DND-41 (cell line): ENCODE data around the gene MAGEF1.

Experiments
- ATAC-seq: fragments of 200-7000 bp; cut with Tn5 transposase; 3 replicates; pipeline ENCODE4 v1.9.1; 2021; ENCODE audit warnings: low read depth; ENCODE audit not compliant: insufficient read depth
- DNase-seq: peaks from one replicate; pipeline ENCODE4 v3.0.0-alpha.2; 2020
- H2AFZ ChIP-seq: 2 replicates; pipeline ENCODE4 v1.6.0; 2012; ENCODE audit warnings: low read depth, low read length
- H3K27ac ChIP-seq: 2 replicates; pipeline ENCODE4 v1.5.1; 2012; ENCODE audit warnings: low read length, inconsistent platforms
- H3K27me3 ChIP-seq: fragments of 200-600 bp; sonication (generic); 2 replicates; pipeline ENCODE4 v1.6.0; 2012; ENCODE audit warnings: low read length, mild to moderate bottlenecking, inconsistent platforms; ENCODE audit not compliant: insufficient read depth, poor library complexity
- H3K36me3 ChIP-seq: 2 replicates; pipeline ENCODE4 v1.5.1; 2012; ENCODE audit warnings: low read length, inconsistent platforms; ENCODE audit not compliant: insufficient read depth
- H3K4me1 ChIP-seq: 2 replicates; pipeline ENCODE4 v1.5.1; 2012; ENCODE audit warnings: mild to moderate bottlenecking, low read length; ENCODE audit not compliant: insufficient read depth
- H3K4me2 ChIP-seq: 2 replicates; pipeline ENCODE4 v1.6.0; 2012; ENCODE audit warnings: mild to moderate bottlenecking, moderate library complexity, low read length, inconsistent platforms; ENCODE audit not compliant: insufficient read depth
- H3K4me3 ChIP-seq, 2 experiments: fragments of 200-600 bp in 1 of 2; shearing (Covaris generic) in 1 of 2; 2 replicates each; pipeline ENCODE4 v1.5.1; 2012 to 2016; ENCODE audit warnings: inconsistent platforms in 2 of 2, low read length in 2 of 2, mild to moderate bottlenecking in 2 of 2, low read depth in 1 of 2, moderate library complexity in 1 of 2
- H3K79me2 ChIP-seq: 2 replicates; pipeline ENCODE4 v1.6.0; 2012; ENCODE audit warnings: low read length, inconsistent platforms; ENCODE audit not compliant: insufficient read depth
- H3K9ac ChIP-seq: 2 replicates; pipeline ENCODE4 v1.6.0; 2012; ENCODE audit warnings: low read depth, mild to moderate bottlenecking, inconsistent platforms, low read length, moderate library complexity
- H3K9me3 ChIP-seq: 2 replicates; pipeline ENCODE4 v1.5.1; 2012; ENCODE audit warnings: low read length, moderate library complexity, mild to moderate bottlenecking, inconsistent platforms; ENCODE audit not compliant: insufficient read depth, severe bottlenecking
- H4K20me1 ChIP-seq: 2 replicates; pipeline ENCODE4 v1.6.0; 2012; ENCODE audit warnings: low read length; ENCODE audit not compliant: insufficient read depth
- CTCF ChIP-seq: IDR thresholded peaks from 2 replicates; pipeline ENCODE4 v1.5.1; 2012; ENCODE audit warnings: borderline replicate concordance, low read length, moderate library complexity, mild to moderate bottlenecking; ENCODE audit not compliant: poor library complexity, severe bottlenecking; ENCODE audit errors: extremely low read depth
- EZH2 ChIP-seq: IDR thresholded peaks from 3 replicates; pipeline ENCODE4 v1.6.1; 2012; ENCODE audit warnings: borderline replicate concordance, low read depth, mild to moderate bottlenecking, moderate library complexity, low read length, inconsistent platforms; ENCODE audit not compliant: severe bottlenecking

The MAGEF1 gene

GRCh38 chr3:184693011-184693975, 18.6 kb downstream of the MAGEF1 start:
- TF ChIP-seq CTCF (no peak), EZH2 (no peak)
- Histone ChIP-seq H4K20me1 (no peaks in the 10 kb centered on the region), H3K79me2 (no peaks in the 10 kb centered on the region), H3K4me2 (no peak overlapping the region), H2AFZ (no peak overlapping the region), H3K27me3 (no peaks in the 10 kb centered on the region), H3K36me3 (no peaks in the 10 kb centered on the region), H3K4me3 (no peak overlapping the region), H3K27ac (no peak overlapping the region), H3K9ac (no peak overlapping the region), H3K4me1 (no peaks in the 10 kb centered on the region), H3K9me3 (no peaks in the 10 kb centered on the region)
- no peak for ATAC-seq
- DNase-seq, result no peak

GRCh38 chr3:184691397-184692231, 20.2 kb downstream of the MAGEF1 start:
- ATAC-seq (no peak), DNase-seq (no peak)
- H3K9ac ChIP-seq, result no peak overlapping the region
- H3K4me2 ChIP-seq, result no peak overlapping the region
- no peaks in the 10 kb centered on the region for H3K27me3 ChIP-seq
- TF ChIP-seq EZH2, result no peak
- no peak for TF ChIP-seq CTCF
- no peaks in the 10 kb centered on the region for H3K4me1 ChIP-seq
- no peaks in the 10 kb centered on the region for H4K20me1 ChIP-seq
- no peaks in the 10 kb centered on the region for H3K9me3 ChIP-seq
- H3K4me3 ChIP-seq, result no peak overlapping the region
- H3K36me3 ChIP-seq, result no peaks in the 10 kb centered on the region
- H3K79me2 ChIP-seq, result no peaks in the 10 kb centered on the region
- no peak overlapping the region for H2AFZ ChIP-seq
- H3K27ac ChIP-seq, result no peak overlapping the region

- no peaks in the 10 kb centered on the region for H4K20me1 ChIP-seq
- ATAC-seq, result no peak
- H3K36me3 ChIP-seq, result no peaks in the 10 kb centered on the region
- no peak overlapping the region for H3K9ac ChIP-seq
- no peaks in the 10 kb centered on the region for H3K79me2 ChIP-seq
- no peak overlapping the region for H3K4me3 ChIP-seq
- no peak overlapping the region for H3K4me2 ChIP-seq
- no peak for TF ChIP-seq CTCF
- TF ChIP-seq EZH2, result no peak
- no peaks in the 10 kb centered on the region for H3K9me3 ChIP-seq
- no peak overlapping the region for H3K27ac ChIP-seq
- no peaks in the 10 kb centered on the region for H3K4me1 ChIP-seq
- no peak for DNase-seq
- H2AFZ ChIP-seq, result no peak overlapping the region
- no peaks in the 10 kb centered on the region for H3K27me3 ChIP-seq
Measured at GRCh38 chr3:184690192-184690883, 21.5 kb downstream of the MAGEF1 start.
